ENCODE results near the gene LFNG. TPM values are rescaled to one million over a fixed set of nuclear protein-coding genes. Genes with fewer than 3 reads are reported as not detected.

LFNG gene
- total RNA-seq, 1 experiment from 2014 or later = 4.5 TPM

DNA sequence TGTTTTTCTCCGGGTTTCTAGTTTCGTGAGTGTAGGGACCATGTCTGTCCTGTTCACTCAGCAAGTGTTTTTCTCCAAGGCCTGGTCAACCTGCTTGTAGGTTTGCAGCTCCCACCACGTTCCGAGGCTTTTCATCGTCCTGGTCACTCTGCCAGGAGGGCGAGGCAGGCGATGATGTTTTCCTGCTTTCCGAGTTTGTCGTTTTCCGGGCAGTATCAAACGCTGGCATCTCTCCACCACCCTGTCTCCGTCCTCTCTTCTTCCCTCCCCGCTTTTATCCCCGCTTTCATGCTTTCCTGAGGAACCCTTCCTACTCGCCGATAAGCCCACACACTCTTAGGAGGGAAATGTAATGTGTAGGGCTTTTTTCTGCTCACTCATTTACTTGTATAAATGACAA lies 50.4 kb downstream of the LFNG start:
- ChIA-PET CTCF (no interaction called here), POLR2A (no interaction called here)
- Mint-ChIP-seq H3K4me1 (ENCODE audit: low read depth, unreplicated experiment) (no peaks in the 10 kb centered on the region), H3K27me3 (ENCODE audit: insufficient read depth, unreplicated experiment) (no peaks in the 10 kb centered on the region), H3K36me3 (ENCODE audit: insufficient read depth, unreplicated experiment) (peaks cover 5% of the 10 kb centered on the region), H3K4me3 (ENCODE audit: unreplicated experiment) (no peak overlapping the region), H3K27ac (ENCODE audit: unreplicated experiment) (no peak overlapping the region), H3K9me3 (ENCODE audit: unreplicated experiment) (no peaks in the 10 kb centered on the region)
- intact Hi-C loops (cut with micrococcal nuclease; ENCODE audit: unreplicated experiment) = no loop called here
- TF ChIP-seq, protein P1, sequence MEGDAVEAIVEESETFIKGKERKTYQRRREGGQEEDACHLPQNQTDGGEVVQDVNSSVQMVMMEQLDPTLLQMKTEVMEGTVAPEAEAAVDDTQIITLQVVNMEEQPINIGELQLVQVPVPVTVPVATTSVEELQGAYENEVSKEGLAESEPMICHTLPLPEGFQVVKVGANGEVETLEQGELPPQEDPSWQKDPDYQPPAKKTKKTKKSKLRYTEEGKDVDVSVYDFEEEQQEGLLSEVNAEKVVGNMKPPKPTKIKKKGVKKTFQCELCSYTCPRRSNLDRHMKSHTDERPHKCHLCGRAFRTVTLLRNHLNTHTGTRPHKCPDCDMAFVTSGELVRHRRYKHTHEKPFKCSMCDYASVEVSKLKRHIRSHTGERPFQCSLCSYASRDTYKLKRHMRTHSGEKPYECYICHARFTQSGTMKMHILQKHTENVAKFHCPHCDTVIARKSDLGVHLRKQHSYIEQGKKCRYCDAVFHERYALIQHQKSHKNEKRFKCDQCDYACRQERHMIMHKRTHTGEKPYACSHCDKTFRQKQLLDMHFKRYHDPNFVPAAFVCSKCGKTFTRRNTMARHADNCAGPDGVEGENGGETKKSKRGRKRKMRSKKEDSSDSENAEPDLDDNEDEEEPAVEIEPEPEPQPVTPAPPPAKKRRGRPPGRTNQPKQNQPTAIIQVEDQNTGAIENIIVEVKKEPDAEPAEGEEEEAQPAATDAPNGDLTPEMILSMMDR (IDR thresholded peaks at IDR 0.05; ENCODE audit: insufficient read depth in 1 of 2, low read depth in 1 of 2, low read length in 1 of 2, severe bottlenecking in 1 of 2, unreplicated experiment in 1 of 2) = no peak
- no peaks in the 10 kb centered on the region for H3K9me3 ChIP-seq
- no TSS peak for BruUV-seq (replicated peaks)
- H3K36me3 ChIP-seq (ENCODE audit: control insufficient read depth, insufficient read depth, low read length) = no peaks in the 10 kb centered on the region; the same call in 1 of the 2 replicates
- H3K4me1 ChIP-seq = peaks cover 14% of the 10 kb centered on the region; the same call in 1 of the 2 replicates
- H3K4me3 ChIP-seq (ENCODE audit: low read depth, low read length) = no peak overlapping the region
- H3K27me3 ChIP-seq (replicated peaks; ENCODE audit: control insufficient read depth, insufficient read depth, low read length) = no peaks in the 10 kb centered on the region
- DNase-seq = no peak

DNA sequence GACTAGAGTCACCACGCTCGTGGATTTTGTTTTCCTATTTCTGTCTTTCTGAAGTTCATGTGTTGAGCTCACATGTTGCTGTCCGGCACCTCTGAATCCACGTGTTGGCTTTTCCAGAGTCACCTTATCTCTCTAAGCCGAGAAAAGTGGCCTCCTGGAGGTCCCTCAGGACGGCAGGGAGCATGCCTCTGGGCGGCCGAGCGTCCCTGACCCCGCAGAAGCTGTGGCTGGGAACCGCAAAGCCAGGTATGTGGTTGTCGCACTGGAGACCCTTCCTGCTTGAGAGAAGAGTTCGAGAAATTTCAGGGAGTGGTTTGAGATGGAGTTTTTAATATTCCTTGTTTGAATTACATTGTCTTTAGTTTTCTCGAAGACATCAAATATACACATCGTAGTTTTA lies 51.8 kb downstream of the LFNG start:
- no peaks in the 10 kb centered on the region for H3K9me3 Mint-ChIP-seq (ENCODE audit: unreplicated experiment)
- DNase-seq = no peak
- TF ChIP-seq, protein P1 (IDR thresholded peaks at IDR 0.05; ENCODE audit: insufficient read depth in 1 of 2, low read depth in 1 of 2, low read length in 1 of 2, severe bottlenecking in 1 of 2, unreplicated experiment in 1 of 2) = no peak
- Histone ChIP-seq H3K4me1 (peaks cover 14% of the 10 kb centered on the region; the same call in 1 of the 2 replicates), H3K4me3 (ENCODE audit: low read depth, low read length) (no peak overlapping the region), H3K36me3 (ENCODE audit: control insufficient read depth, insufficient read depth, low read length) (no peaks in the 10 kb centered on the region), H3K9me3 (no peaks in the 10 kb centered on the region), H3K27me3 (replicated peaks; ENCODE audit: control insufficient read depth, insufficient read depth, low read length) (no peaks in the 10 kb centered on the region)
- BruUV-seq (replicated peaks) = no TSS peak
- intact Hi-C loops (cut with micrococcal nuclease; ENCODE audit: unreplicated experiment) = no loop called here
- CTCF ChIA-PET = no interaction called here
- H3K36me3 Mint-ChIP-seq (ENCODE audit: insufficient read depth, unreplicated experiment) = no peaks in the 10 kb centered on the region
- H3K4me1 Mint-ChIP-seq (ENCODE audit: low read depth, unreplicated experiment) = no peaks in the 10 kb centered on the region
- no peak overlapping the region for H3K4me3 Mint-ChIP-seq (ENCODE audit: unreplicated experiment)
- POLR2A ChIA-PET = no interaction called here
- H3K27me3 Mint-ChIP-seq (ENCODE audit: insufficient read depth, unreplicated experiment) = no peaks in the 10 kb centered on the region
- no peak overlapping the region for H3K27ac Mint-ChIP-seq (ENCODE audit: unreplicated experiment)

DNA sequence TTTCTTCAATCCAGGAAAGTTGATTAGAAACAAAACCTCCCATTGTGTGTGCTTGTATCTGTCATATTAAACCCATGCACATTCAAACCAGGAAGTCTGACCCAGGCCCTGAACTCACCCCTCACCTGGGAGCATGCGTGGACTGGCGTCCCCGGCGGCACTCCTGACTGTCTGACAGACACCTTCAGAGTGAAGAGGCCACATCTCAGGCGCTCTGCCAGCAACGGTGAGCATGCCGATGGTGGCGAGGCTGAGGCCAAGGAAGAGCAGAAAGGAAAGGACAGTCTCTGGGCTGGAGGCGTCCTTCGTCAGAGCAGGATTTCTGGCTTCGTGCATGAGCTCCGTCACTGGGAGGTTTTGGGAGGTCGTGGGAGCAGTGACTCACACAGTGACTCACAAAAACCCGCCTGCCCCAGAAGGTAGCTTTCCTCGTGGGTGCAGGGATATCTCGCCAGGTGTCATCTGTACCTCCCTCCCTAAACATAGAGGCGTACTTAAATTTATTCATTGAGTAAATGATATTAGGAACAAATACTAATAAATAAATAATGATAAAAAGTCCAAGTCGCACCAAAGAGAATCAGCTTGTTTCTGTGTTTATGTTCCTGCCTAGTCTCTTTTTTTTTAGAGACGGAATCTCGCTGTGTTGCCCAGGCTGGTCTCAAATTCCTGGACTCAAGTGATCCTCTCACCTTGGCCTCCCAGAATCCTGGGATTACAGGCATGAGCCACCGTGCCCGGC lies 52.7 kb downstream of the LFNG start:
- intact Hi-C loops (cut with micrococcal nuclease; ENCODE audit: unreplicated experiment) = no loop called here
- Histone ChIP-seq H3K36me3 (ENCODE audit: control insufficient read depth, insufficient read depth, low read length) (no peaks in the 10 kb centered on the region), H3K9me3 (no peaks in the 10 kb centered on the region), H3K4me3 (ENCODE audit: low read depth, low read length) (no peak overlapping the region), H3K27me3 (replicated peaks; ENCODE audit: control insufficient read depth, insufficient read depth, low read length) (no peaks in the 10 kb centered on the region), H3K4me1 (peaks cover 14% of the 10 kb centered on the region; the same call in 1 of the 2 replicates)
- POLR2A ChIA-PET = no interaction called here
- Mint-ChIP-seq H3K4me3 (ENCODE audit: unreplicated experiment) (no peak overlapping the region), H3K36me3 (ENCODE audit: insufficient read depth, unreplicated experiment) (no peaks in the 10 kb centered on the region), H3K27ac (ENCODE audit: unreplicated experiment) (peak overlapping the region; percentile 32), H3K4me1 (ENCODE audit: low read depth, unreplicated experiment) (no peaks in the 10 kb centered on the region), H3K9me3 (ENCODE audit: unreplicated experiment) (no peaks in the 10 kb centered on the region), H3K27me3 (ENCODE audit: insufficient read depth, unreplicated experiment) (no peaks in the 10 kb centered on the region)
- CTCF ChIA-PET = no interaction called here
- BruUV-seq (replicated peaks) = no TSS peak
- TF ChIP-seq, protein P1 (IDR thresholded peaks at IDR 0.05; ENCODE audit: insufficient read depth in 1 of 2, low read depth in 1 of 2, low read length in 1 of 2, severe bottlenecking in 1 of 2, unreplicated experiment in 1 of 2) = no peak
- DNase-seq = peak in 1 of 2 experiments; percentile 51
